K562 (cell line): ENCODE results near the gene COPS4. TPM values are rescaled to one million over a fixed set of nuclear protein-coding genes. Genes with fewer than 3 reads are reported as not detected.

ENCODE experiments used
- ATAC-seq: fragments of 200-7000 bp; cut with Tn5 transposase; 3 replicates; pipeline ENCODE4 v1.9.1; 2020; ENCODE audit warnings: moderate library complexity
- BruUV-seq: library from RNA; stranded (reverse); fragments of 400-500 nt; replicated peaks from 2 replicates; lab custom pipeline; 2021; lab: Mats Ljungman, UMichigan
- CTCF ChIA-PET: fragments of 300-600 bp; formaldehyde crosslinking; extraction: SDS; loops from one replicate; lab custom pipeline; 2021; ENCODE audit warnings: low intra/inter-chr PET ratio; lab: Yijun Ruan, JAX
- POLR2A ChIA-PET: fragments of 300-600, 350-650 bp; sonication (Branson Sonifier 250); formaldehyde crosslinking; extraction: SDS; loops from one replicate; lab custom pipeline; 2021; ENCODE audit warnings: antibody characterized with exemption, inconsistent platforms; lab: Yijun Ruan, JAX
- DNase-seq, 4 experiments: peaks; one replicate each; pipeline versions ENCODE4 v3.0.0 to v3.0.0-alpha.2; 2011 to 2018; ENCODE audit warnings: low spot score in 3 of 4, mixed read lengths in 3 of 4; ENCODE audit errors: extremely low read depth in 1 of 4
- FAIRE-seq: peaks from 2 replicates; lab custom pipeline; 2011; peaks lifted over from hg19 to GRCh38; lab: Jason Lieb, UNC
- H2AFZ ChIP-seq: 2 replicates; pipeline ENCODE4 v1.6.0; 2011; ENCODE audit warnings: low read depth, low read length, control low read depth, inconsistent platforms
- H3K27ac ChIP-seq: fragments of 200-600 bp; 3 replicates; pipeline ENCODE4 v1.8.0; 2011; ENCODE audit warnings: low read depth, mild to moderate bottlenecking, control low read depth, inconsistent platforms, low read length, moderate library complexity, mixed read lengths; ENCODE audit errors: extremely low read depth
- H3K27me3 ChIP-seq, 2 experiments: fragments of 300-600 bp in 1 of 2; 2 replicates in 1 of 2; 3 replicates in 1 of 2; pipeline versions ENCODE4 v1.6.0 to v1.8.0; 2011; ENCODE audit warnings: inconsistent platforms in 2 of 2, low read length in 2 of 2, mild to moderate bottlenecking in 1 of 2, mixed read lengths in 1 of 2, moderate library complexity in 1 of 2; ENCODE audit not compliant: control insufficient read depth in 2 of 2, insufficient read depth in 2 of 2
- H3K36me3 ChIP-seq: fragments of 300-600 bp; 3 replicates; pipeline ENCODE4 v1.8.0; 2011; ENCODE audit warnings: mild to moderate bottlenecking, low read length, inconsistent platforms; ENCODE audit not compliant: control insufficient read depth, insufficient read depth
- H3K4me1 ChIP-seq, 2 experiments: fragments of 200-600 bp in 1 of 2; replicated peaks in 1 of 2; 2 replicates in 1 of 2; 3 replicates in 1 of 2; pipeline versions ENCODE4 v1.5.1 to v1.8.0; 2011; ENCODE audit warnings: inconsistent platforms in 2 of 2, low read length in 2 of 2, mild to moderate bottlenecking in 1 of 2, mixed read lengths in 1 of 2, moderate library complexity in 1 of 2; ENCODE audit not compliant: control insufficient read depth in 2 of 2, insufficient read depth in 2 of 2
- H3K4me2 ChIP-seq: 2 replicates; pipeline ENCODE4 v1.6.1; 2011; ENCODE audit warnings: low read length, control low read depth, inconsistent platforms, mixed read lengths; ENCODE audit not compliant: insufficient read depth
- H3K4me3 ChIP-seq: fragments of 200-600 bp; sonication (generic), shearing (Covaris generic); 2 replicates; pipeline ENCODE4 v1.5.1; 2016; ENCODE audit warnings: control low read depth, inconsistent platforms
- H3K79me2 ChIP-seq: fragments of 200-600 bp; 3 replicates; pipeline ENCODE4 v1.8.0; 2011; ENCODE audit warnings: low read length, inconsistent platforms; ENCODE audit not compliant: control insufficient read depth, insufficient read depth
- H3K9ac ChIP-seq, 2 experiments: 2 replicates each; pipeline versions ENCODE4 v1.6.0 to v1.6.1; 2011; ENCODE audit warnings: low read depth in 2 of 2, low read length in 2 of 2, control low read depth in 1 of 2, inconsistent platforms in 1 of 2, mild to moderate bottlenecking in 1 of 2, mixed read lengths in 1 of 2; ENCODE audit not compliant: insufficient read depth in 1 of 2
- H3K9me1 ChIP-seq: one replicate; pipeline ENCODE4 v1.6.0; 2011; ENCODE audit warnings: inconsistent platforms, mild to moderate bottlenecking, low read length, moderate library complexity; ENCODE audit not compliant: control insufficient read depth, insufficient read depth
- H3K9me3 ChIP-seq: replicated peaks from 2 replicates; pipeline ENCODE4 v1.5.1; 2011; ENCODE audit warnings: low read depth, low read length, inconsistent platforms; ENCODE audit not compliant: control insufficient read depth, insufficient read depth
- H4K20me1 ChIP-seq: replicated peaks from 2 replicates; pipeline ENCODE4 v1.6.1; 2011; ENCODE audit warnings: low read length, inconsistent platforms, mixed read lengths; ENCODE audit not compliant: control insufficient read depth, insufficient read depth
- ARID3B ChIP-seq: fragments of 250-450 bp; sonication (Bioruptor Pico); IDR thresholded peaks from 2 replicates; pipeline ENCODE4 v1.4.0; 2020; ENCODE audit warnings: borderline replicate concordance
- EGR1 ChIP-seq: fragments of 450-650 bp; conservative IDR thresholded peaks from 2 replicates; pipeline ENCODE4 v1.6.1; 2017; ENCODE audit warnings: mild to moderate bottlenecking
- FOS ChIP-seq: IDR thresholded peaks from 3 replicates; pipeline ENCODE4 v1.6.1; 2011; ENCODE audit not compliant: insufficient read length; ENCODE audit errors: extremely low read depth
- GABPB2 ChIP-seq: fragments of 250-450 bp; sonication (Bioruptor Pico); conservative IDR thresholded peaks from 2 replicates; pipeline ENCODE4 v1.5.1; 2021; ENCODE audit warnings: mild to moderate bottlenecking
- HBP1 ChIP-seq: fragments of 450-650 bp; formaldehyde crosslinking; IDR thresholded peaks from 2 replicates; pipeline ENCODE4 v1.4.0; 2022; ENCODE audit warnings: missing genetic modification characterization
- NCOA1 ChIP-seq: fragments of 450-650 bp; IDR thresholded peaks from 2 replicates; pipeline ENCODE4 v1.6.1; 2016; ENCODE audit warnings: low read depth
- PYGO2 ChIP-seq: fragments of 450-650 bp; IDR thresholded peaks from 2 replicates; pipeline ENCODE4 v1.6.1; 2016; ENCODE audit warnings: mild to moderate bottlenecking, missing genetic modification characterization, moderate library complexity, missing compliant biosample characterization
- RNF2 ChIP-seq: sonication (generic); IDR thresholded peaks from 2 replicates; pipeline ENCODE4 v1.6.1; 2016
- TAF7 ChIP-seq: fragments of 450-650 bp; IDR thresholded peaks from 2 replicates; pipeline ENCODE4 v1.6.1; 2016; ENCODE audit warnings: missing genetic modification characterization, missing compliant biosample characterization
- TAL1 ChIP-seq: fragments of 450-650 bp; IDR thresholded peaks from 2 replicates; pipeline ENCODE4 v1.6.1; 2016; ENCODE audit warnings: mild to moderate bottlenecking
- TBP ChIP-seq: optimal IDR thresholded peaks from 2 replicates; pipeline ENCODE3; 2011; ENCODE audit warnings: low read depth, low read length, improper control_type of control experiment
- TCF3 ChIP-seq: sonication (generic); formaldehyde crosslinking; IDR thresholded peaks from 2 replicates; pipeline ENCODE4 v1.4.0; 2020; ENCODE audit warnings: mild to moderate bottlenecking, missing genetic modification reagents
- VEZF1 ChIP-seq: fragments of 200-800 bp; sonication (Bioruptor generic); IDR thresholded peaks from 2 replicates; pipeline ENCODE4 v1.6.1; 2017; ENCODE audit warnings: missing genetic modification characterization, missing compliant biosample characterization
- ZFP30 ChIP-seq: fragments of 250-450 bp; sonication (Bioruptor Pico); IDR thresholded peaks from 2 replicates; pipeline ENCODE4 v1.8.0; 2022; ENCODE audit warnings: moderate library complexity, mild to moderate bottlenecking, inconsistent platforms, borderline replicate concordance
- ZKSCAN8 ChIP-seq: fragments of 200-800 bp; sonication (Bioruptor generic); IDR thresholded peaks from 2 replicates; pipeline ENCODE4 v1.6.1; 2016; ENCODE audit warnings: missing genetic modification characterization, missing compliant biosample characterization
- ZNF24 ChIP-seq: fragments of 450-650 bp; IDR thresholded peaks from 2 replicates; pipeline ENCODE4 v1.6.1; 2016
- ZNF431 ChIP-seq: sonication (generic); formaldehyde crosslinking; IDR thresholded peaks from 2 replicates; pipeline ENCODE4 v1.8.0; 2022; ENCODE audit warnings: mild to moderate bottlenecking, missing genetic modification reagents
- ZNF57 ChIP-seq: fragments of 450-650 bp; formaldehyde crosslinking; IDR thresholded peaks from 2 replicates; pipeline ENCODE4 v1.4.0; 2020; ENCODE audit warnings: mild to moderate bottlenecking, moderate library complexity
- ZNF644 ChIP-seq: fragments of 200-800 bp; sonication (Bioruptor generic); IDR thresholded peaks from 2 replicates; pipeline ENCODE4 v1.6.1; 2016; ENCODE audit warnings: low read depth, missing genetic modification characterization, missing compliant biosample characterization
- ZNF764 ChIP-seq: fragments of 250-450 bp; sonication (Bioruptor Pico); IDR thresholded peaks from 2 replicates; pipeline ENCODE4 v1.4.0; 2020; ENCODE audit warnings: low read depth, mild to moderate bottlenecking, moderate library complexity
- WGBS: fragments of 100-300 bp; shearing (Covaris generic); methylation state at CpG from one replicate; pipeline ENCODE4 v1.1.6; 2016; ENCODE audit warnings: low coverage, mixed read lengths; ENCODE audit not compliant: insufficient coverage; ENCODE audit errors: missing lambda C conversion rate; 5-methylcytosine and 5-hydroxymethylcytosine counted together
- in situ Hi-C: fragments of 300-500 bp; cut with MboI; formaldehyde crosslinking; loops from 4 replicates; pipeline ENCODE4 v1.15.0; 2018; ENCODE audit warnings: inconsistent platforms, mixed read lengths
- intact Hi-C: fragments of 100-400 bp; cut with micrococcal nuclease; formaldehyde crosslinking; loops from 2 replicates; pipeline ENCODE4 v1.14.2; 2022
- polyA plus RNA-seq, 8 experiments: library from polyadenylated mRNA; depleted of rRNA in 4 of 8; stranded (reverse) in 5 of 8; unstranded in 3 of 8; fragments of >200 nt; fragmentation: Nextera tagmentation in 2 of 8; fragmentation: Illumina TruSeq in 1 of 8; extraction: Ambion mirVana in 2 of 8; extraction: Trizol in 1 of 8; gene quantifications; 2 replicates each; pipeline versions ENCODE4 v1.2.1 to v1.2.3, GENCODE V29; 2011 to 2014; ENCODE audit warnings: inconsistent platforms in 1 of 8, missing spikeins in 1 of 8
- total RNA-seq, 7 experiments: library from RNA; depleted of rRNA in 6 of 7; stranded (reverse); fragments of >200 nt in 6 of 7; fragmentation: Illumina TruSeq in 2 of 7; extraction: Trizol in 2 of 7; gene quantifications; 2 replicates each; pipeline versions ENCODE4 v1.2.1 to v1.2.3, GENCODE V29; 2011 to 2021; ENCODE audit warnings: low replicate concordance in 1 of 7

The COPS4 gene
- total and polyA plus RNA-seq, 9 of the 15 experiments (the other 6 are each of a cell fraction or from before 2014, with no cell fraction given) = 44.7 to 180 (median 70.9) TPM

GRCh38 chr4:83010522-83011318 is 24.3 kb upstream of the COPS4 start, which contains the start of gene LIN54:
Gene LIN54 (minus strand): TSS chr4:83010823. CDS start chr4:82984844, 25,979 bp downstream.
- peak; percentile 80 for FAIRE-seq
- no TSS peak for BruUV-seq
- POLR2A ChIA-PET = interaction anchor here (0.9 to 2.9 kb wide), 6 partner anchors 11 to 527 kb away, joined by 3 to 14 read pairs (median 5); partner anchors contain the start of genes COPS4 and THAP9
- intact Hi-C loops (loop anchor here (5.0 to 10.0 kb wide), 2 partner anchors 252 to 636 kb away; partner anchors contain the start of gene HNRNPD), in situ Hi-C loops (no loop called here)
- peak within 1 kb of the TSS; percentile 77 for H2AFZ ChIP-seq
- H3K4me2 ChIP-seq = peak within 1 kb of the TSS; percentile 92
- peaks cover 6 to 16% of the 10 kb centered on the region in 2 experiments; a peak in 3 of 5 replicates for H3K4me1 ChIP-seq
- H3K27me3 ChIP-seq = no peaks in the 10 kb centered on the region
- WGBS = under 1% methylated on average over 36 of the region's 54 CpGs
- peak; percentile 63 for ATAC-seq
- no peaks in the 10 kb centered on the region for H3K9me3 ChIP-seq
- H3K36me3 ChIP-seq = no peaks in the 10 kb centered on the region
- peak within 1 kb of the TSS; percentile 87 for H3K4me3 ChIP-seq
- H3K9me1 ChIP-seq = no peaks in the 10 kb centered on the region
- H4K20me1 ChIP-seq = no peaks in the 10 kb centered on the region
- DNase-seq = peak; percentile 74 to 88 (median 80)
- CTCF ChIA-PET = no interaction called here
- peak within 1 kb of the TSS; percentile 87 for H3K27ac ChIP-seq
- peak within 1 kb of the TSS; percentile 85 to 93 for H3K9ac ChIP-seq
- H3K79me2 ChIP-seq = peaks cover 69% of the 10 kb centered on the region
- TF ChIP-seq ZFP30 (CRISPR knock-in tag) (no peak), TAF7 (tag) (peak; percentile 50; the same call in 1 of the 2 replicates), TAL1 (no peak), ZNF24 (no peak), RNF2 (no peak), FOS (no peak), ZNF764 (CRISPR knock-in tag) (no peak), VEZF1 (CRISPR knock-in tag) (peak; percentile 97), NCOA1 (no peak), TCF3 (CRISPR knock-in tag) (0 out of 2 replicates have a peak, but pooled peaks have one; percentile 5), ZNF57 (CRISPR knock-in tag) (no peak), ZNF431 (CRISPR knock-in tag) (no peak), GABPB2 (no peak), ZKSCAN8 (CRISPR knock-in tag) (no peak), HBP1 (CRISPR knock-in tag) (no peak), ARID3B (no peak), PYGO2 (tag) (no peak), ZNF644 (tag) (no peak), EGR1 (peak; percentile 49; the same call in 1 of the 2 replicates), TBP (peak; percentile 42)
